Smooth muscle cell of bladder (primary cell): Measurements from ENCODE around the gene GABRE. TPM values are rescaled to one million over a fixed set of nuclear protein-coding genes. Genes with fewer than 3 reads are reported as not detected.

Experiments
- total RNA-seq: library from RNA; depleted of rRNA; stranded (reverse); fragments of >200 nt; gene quantifications from 2 replicates; pipeline ENCODE4 v1.2.3, GENCODE V29; 2014

Gene GABRE, protein sequence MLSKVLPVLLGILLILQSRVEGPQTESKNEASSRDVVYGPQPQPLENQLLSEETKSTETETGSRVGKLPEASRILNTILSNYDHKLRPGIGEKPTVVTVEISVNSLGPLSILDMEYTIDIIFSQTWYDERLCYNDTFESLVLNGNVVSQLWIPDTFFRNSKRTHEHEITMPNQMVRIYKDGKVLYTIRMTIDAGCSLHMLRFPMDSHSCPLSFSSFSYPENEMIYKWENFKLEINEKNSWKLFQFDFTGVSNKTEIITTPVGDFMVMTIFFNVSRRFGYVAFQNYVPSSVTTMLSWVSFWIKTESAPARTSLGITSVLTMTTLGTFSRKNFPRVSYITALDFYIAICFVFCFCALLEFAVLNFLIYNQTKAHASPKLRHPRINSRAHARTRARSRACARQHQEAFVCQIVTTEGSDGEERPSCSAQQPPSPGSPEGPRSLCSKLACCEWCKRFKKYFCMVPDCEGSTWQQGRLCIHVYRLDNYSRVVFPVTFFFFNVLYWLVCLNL
- 34.1 and 58.4 TPM in 2 replicates for total RNA-seq

DNA sequence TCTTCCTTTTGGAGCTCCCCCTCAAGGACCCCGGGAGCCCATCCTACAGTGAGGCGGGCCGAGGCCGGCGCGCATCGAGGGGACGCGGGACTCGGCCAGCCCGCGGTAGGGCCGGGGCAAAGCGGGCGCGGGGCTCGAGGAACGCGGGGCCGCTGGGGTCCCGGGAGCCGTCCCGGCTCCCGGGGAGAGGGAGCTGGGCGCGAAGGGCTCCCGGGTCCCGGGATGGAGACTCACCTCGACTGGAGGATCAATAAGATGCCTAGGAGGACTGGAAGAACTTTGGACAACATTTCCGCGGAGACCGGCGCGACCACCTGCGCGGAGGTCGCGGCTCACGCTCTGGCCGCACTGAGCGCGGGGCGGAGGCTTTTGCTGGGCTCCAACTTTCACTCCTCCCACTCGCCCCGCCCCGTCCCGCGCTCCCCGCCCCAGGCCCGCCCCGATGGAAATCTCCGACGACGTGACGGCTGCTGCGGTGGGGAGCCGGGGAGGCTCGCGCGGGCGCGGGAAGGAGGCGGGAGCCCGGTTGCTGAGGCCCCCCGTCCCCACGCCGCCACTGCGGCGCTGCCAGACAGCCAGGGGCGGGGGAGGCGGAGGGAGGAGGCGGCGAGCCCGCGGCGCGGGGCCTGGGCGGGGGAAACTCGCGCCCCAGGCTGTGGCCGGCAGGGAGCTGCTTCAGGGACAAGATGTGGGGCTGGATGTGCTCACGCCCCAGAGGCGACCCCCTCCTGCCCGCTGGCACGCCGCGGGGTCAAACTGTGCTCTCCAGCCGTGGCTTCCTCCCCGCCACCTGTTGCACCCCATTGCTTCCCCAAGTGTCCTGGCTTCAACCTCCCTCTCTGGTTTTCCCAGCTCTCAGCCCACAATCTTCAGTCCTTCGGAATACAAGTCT, at the start of gene GABRE:
GABRE (minus strand) TSS at position 341 of the 892 bp plus-strand sequence; CDS start at position 290, 51 bp downstream.

GRCh38 chrX:151912780-151913179, 61.7 kb downstream of the GABRE start, which contains the start of gene MAGEA4:
MAGEA4 (plus strand) TSS chrX:151912889; CDS start chrX:151923665, 10,776 bp downstream.

Other genes starting within 250 kb of the GABRE start
- gene CNGA2, start 239.9 kb downstream of the GABRE start, total RNA-seq = not detected in 2 replicates
- gene MAGEA4, start 61.8 kb downstream of the GABRE start, total RNA-seq = not detected in 2 replicates
- gene MAGEA10, start 163.9 kb upstream of the GABRE start, total RNA-seq = not detected in 2 replicates